Natural killer cell (primary cell): ENCODE data around the gene IRF2BP2. TPM values are rescaled to one million over a fixed set of nuclear protein-coding genes. Genes with fewer than 3 reads are reported as not detected.

Source experiments
- ATAC-seq, 3 donors: fragments of 150-1000 bp in 2 of 3; fragments of 200-7000 bp in 1 of 3; cut with Tn5 transposase; 1 replicate in 1 of 3; 2 replicates in 2 of 3; pipeline ENCODE4 v1.10.0; 2021; ENCODE audit warnings: mild to moderate bottlenecking in 2 of 3, moderate library complexity in 2 of 3
- DNase-seq, 2 donors: peaks; one replicate each; pipeline versions ENCODE4 v3.0.0 to v3.0.0-alpha.2; 2013 to 2021; ENCODE audit warnings: mixed read lengths in 1 of 2
- H3K27ac ChIP-seq: one replicate; pipeline ENCODE4 v1.5.1; 2013; ENCODE audit warnings: mild to moderate bottlenecking, low read length
- H3K27me3 ChIP-seq: one replicate; pipeline ENCODE4 v1.6.1; 2013; ENCODE audit warnings: low read length; ENCODE audit not compliant: control insufficient read depth, insufficient read depth
- H3K36me3 ChIP-seq: one replicate; pipeline ENCODE4 v1.6.1; 2013; ENCODE audit warnings: low read length; ENCODE audit not compliant: control insufficient read depth, insufficient read depth
- H3K4me1 ChIP-seq: one replicate; pipeline ENCODE4 v1.6.1; 2013; ENCODE audit warnings: low read length; ENCODE audit not compliant: control insufficient read depth, insufficient read depth
- H3K4me3 ChIP-seq: one replicate; pipeline ENCODE4 v1.5.1; 2013; ENCODE audit warnings: low read length
- H3K9me3 ChIP-seq: one replicate; pipeline ENCODE4 v1.6.1; 2013; ENCODE audit warnings: low read length; ENCODE audit not compliant: control insufficient read depth, insufficient read depth
- H3K27ac Mint-ChIP-seq, 2 donors: one replicate each; pipeline ENCODE4 v1.8.0; 2022; ENCODE audit warnings: mild to moderate bottlenecking in 2 of 2, mixed read lengths in 2 of 2, moderate library complexity in 1 of 2
- H3K27me3 Mint-ChIP-seq, 2 donors: one replicate each; pipeline ENCODE4 v1.8.0; 2022; ENCODE audit warnings: low read depth in 2 of 2, mixed read lengths in 2 of 2
- H3K36me3 Mint-ChIP-seq: one replicate; pipeline ENCODE4 v1.8.0; 2022; ENCODE audit warnings: mixed read lengths
- H3K4me1 Mint-ChIP-seq, 2 donors: one replicate each; pipeline ENCODE4 v1.8.0; 2022; ENCODE audit warnings: mixed read lengths in 2 of 2
- H3K4me3 Mint-ChIP-seq: one replicate; pipeline ENCODE4 v1.8.0; 2022; ENCODE audit warnings: mild to moderate bottlenecking, moderate library complexity, mixed read lengths
- H3K9me3 Mint-ChIP-seq, 2 donors: one replicate each; pipeline ENCODE4 v1.8.0; 2022; ENCODE audit warnings: mixed read lengths in 2 of 2
- CTCF ChIP-seq: fragments of 200-600 bp; IDR thresholded peaks from one replicate; pipeline ENCODE4 v1.8.0; 2022; ENCODE audit warnings: antibody characterized with exemption
- WGBS: methylation state at CpG from one replicate; pipeline ENCODE4 v1.1.7; 2013; ENCODE audit warnings: missing lambda C conversion rate; ENCODE audit not compliant: insufficient coverage; 5-methylcytosine and 5-hydroxymethylcytosine counted together
- intact Hi-C: fragments of 100-400 bp; cut with micrococcal nuclease; formaldehyde crosslinking; loops from one replicate; pipeline ENCODE4 v1.14.2; 2022
- total RNA-seq, 4 donors: library from RNA; stranded (reverse); fragments of 120-200 nt in 1 of 4; gene quantifications; one replicate each; pipeline versions ENCODE4 v1.2.3 to v1.2.4, GENCODE V29; 2013 to 2022

The IRF2BP2 gene
- total RNA-seq, 3 donors from 2014 or later (not counting 1 experiment from before 2014, with no cell fraction given) = 186 to 315 (median 266) TPM

- Histone ChIP-seq H3K4me3 (peak overlapping the region; percentile 69), H3K9me3 (no peaks in the 10 kb centered on the region), H3K36me3 (peaks cover 15% of the 10 kb centered on the region), H3K4me1 (peaks cover 49% of the 10 kb centered on the region), H3K27ac (peak overlapping the region; percentile 94), H3K27me3 (no peaks in the 10 kb centered on the region)
- H3K36me3 Mint-ChIP-seq = peaks cover 11% of the 10 kb centered on the region
- H3K27me3 Mint-ChIP-seq = no peaks in the 10 kb centered on the region
- H3K9me3 Mint-ChIP-seq = no peaks in the 10 kb centered on the region
- no peak for TF ChIP-seq CTCF
- intact Hi-C loops = loop anchor here (5.0 to 10.0 kb wide), 2 partner anchors 719 to 1262 kb away; partner anchors contain the start of genes ARID4B, GGPS1 and LYST
- no CpG with 5 or more reads among the region's 3 CpGs for WGBS
- peak overlapping the region; percentile 95 for H3K4me3 Mint-ChIP-seq
- H3K27ac Mint-ChIP-seq = peak overlapping the region; percentile 97 to 99
- DNase-seq (no peak), ATAC-seq (no peak)
- H3K4me1 Mint-ChIP-seq = peaks cover 74 to 77% of the 10 kb centered on the region in 2 donors
Observed at GRCh38 chr1:234605399-234605982, 4.5 kb downstream of the IRF2BP2 start.

GRCh38 chr1:234604495-234605398 lies 5.2 kb downstream of the IRF2BP2 start:
- WGBS = 0% methylated on average over 6 of the region's 6 CpGs
- peak in 1 of 2 donors; percentile 21 for DNase-seq

GRCh38 chr1:234603221-234604204 lies 6.5 kb downstream of the IRF2BP2 start:
- TF ChIP-seq CTCF = no peak
- Mint-ChIP-seq H3K4me1 (peaks cover 79 to 84% of the 10 kb centered on the region in 2 donors), H3K27me3 (no peaks in the 10 kb centered on the region), H3K9me3 (no peaks in the 10 kb centered on the region), H3K36me3 (peaks cover 11% of the 10 kb centered on the region), H3K27ac (peak overlapping the region; percentile 97 to 99), H3K4me3 (peak overlapping the region; percentile 95)
- no peak overlapping the region for H3K4me3 ChIP-seq
- H3K27ac ChIP-seq = peak overlapping the region; percentile 52
- peaks cover 59% of the 10 kb centered on the region for H3K4me1 ChIP-seq
- 23% methylated on average over 5 of the region's 6 CpGs for WGBS
- DNase-seq = peak in 1 of 2 donors; percentile 31
- peaks cover 15% of the 10 kb centered on the region for H3K36me3 ChIP-seq
- H3K27me3 ChIP-seq = no peaks in the 10 kb centered on the region
- intact Hi-C loops = loop anchor here (10.0 kb wide), 1 partner anchor 721 kb away; the partner anchor contains the start of genes ARID4B and GGPS1
- no peak for ATAC-seq
- H3K9me3 ChIP-seq = no peaks in the 10 kb centered on the region

More at GRCh38 chr1:234604495-234605398, 5.2 kb downstream of the IRF2BP2 start:
- no peaks in the 10 kb centered on the region for H3K9me3 ChIP-seq
- no peak for ATAC-seq
- H3K27me3 Mint-ChIP-seq = no peaks in the 10 kb centered on the region
- H3K27ac ChIP-seq = peak overlapping the region; percentile 7
- peaks cover 52% of the 10 kb centered on the region for H3K4me1 ChIP-seq
- H3K4me1 Mint-ChIP-seq = peaks cover 75 to 79% of the 10 kb centered on the region in 2 donors
- no peaks in the 10 kb centered on the region for H3K27me3 ChIP-seq
- H3K4me3 Mint-ChIP-seq = peak overlapping the region; percentile 95
- peaks cover 15% of the 10 kb centered on the region for H3K36me3 ChIP-seq
- no peaks in the 10 kb centered on the region for H3K9me3 Mint-ChIP-seq
- peak overlapping the region; percentile 97 to 99 for H3K27ac Mint-ChIP-seq
- H3K4me3 ChIP-seq = peak overlapping the region; percentile 69
- no peak for TF ChIP-seq CTCF
- intact Hi-C loops = loop anchor here (5.0 to 10.0 kb wide), 2 partner anchors 720 to 1263 kb away; partner anchors contain the start of genes ARID4B, GGPS1 and LYST
- peaks cover 11% of the 10 kb centered on the region for H3K36me3 Mint-ChIP-seq
